KBM-7 (cell line): ENCODE measurements around the gene DAD1.
"Not testable (repeated sequence)": the region's sequence is repeated elsewhere in the genome, so short reads cannot be mapped to it uniquely, and the experiment has no call there.

Experiments used
- DNase-seq: peaks from one replicate; pipeline ENCODE4 v3.0.0-alpha.2; 2015
- in situ Hi-C: fragments of 300-500 bp; cut with MboI; formaldehyde crosslinking; loops from 2 replicates; pipeline ENCODE4 v1.14.3; 2020; ENCODE audit warnings: low sequenced_read_pairs, low pct_unique_long_range_greater_than_20kb, mixed read lengths

The DAD1 gene

DNA sequence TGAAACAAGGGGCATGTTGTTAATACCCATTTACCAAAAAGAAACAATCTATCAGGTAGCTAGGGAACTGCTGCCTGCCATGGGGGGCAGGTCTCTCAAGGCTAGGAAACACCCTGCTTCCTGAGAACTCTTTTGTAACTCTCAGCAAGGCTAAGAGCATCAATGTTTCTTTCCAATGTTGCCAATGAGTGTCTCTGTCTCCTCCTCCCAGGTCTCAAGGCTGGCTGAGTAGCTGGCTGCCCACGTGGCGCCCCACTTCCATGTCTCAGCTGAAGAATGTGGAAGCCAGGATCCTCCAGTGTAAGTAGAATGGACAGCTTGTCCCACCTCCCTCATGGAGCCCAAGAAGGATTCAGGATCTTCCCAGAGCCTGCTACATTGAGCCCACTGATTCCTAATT is 12.4 kb upstream of the DAD1 start:
- DNase-seq = no peak
- in situ Hi-C loops = no loop called here

DNA sequence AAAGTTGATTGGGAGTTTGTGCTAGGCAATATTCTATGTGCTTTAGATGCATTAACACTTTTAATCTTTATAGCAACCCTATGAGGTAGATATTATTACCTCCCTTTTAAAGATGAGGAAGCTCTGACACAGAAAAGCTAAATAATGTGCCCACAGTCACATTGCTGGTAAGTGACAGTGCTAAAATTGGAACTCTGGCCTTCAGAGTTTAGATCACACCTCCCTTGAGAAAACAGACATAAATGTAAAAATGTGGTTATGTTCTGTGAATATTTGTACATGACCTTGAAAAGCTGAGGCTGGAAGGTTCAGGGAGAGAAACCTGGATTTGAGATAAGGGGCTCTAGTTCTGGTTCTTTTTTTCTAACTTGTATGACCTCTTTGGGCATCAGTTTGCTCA is 11.0 kb upstream of the DAD1 start:
- DNase-seq = no peak
- in situ Hi-C loops = no loop called here

DNA sequence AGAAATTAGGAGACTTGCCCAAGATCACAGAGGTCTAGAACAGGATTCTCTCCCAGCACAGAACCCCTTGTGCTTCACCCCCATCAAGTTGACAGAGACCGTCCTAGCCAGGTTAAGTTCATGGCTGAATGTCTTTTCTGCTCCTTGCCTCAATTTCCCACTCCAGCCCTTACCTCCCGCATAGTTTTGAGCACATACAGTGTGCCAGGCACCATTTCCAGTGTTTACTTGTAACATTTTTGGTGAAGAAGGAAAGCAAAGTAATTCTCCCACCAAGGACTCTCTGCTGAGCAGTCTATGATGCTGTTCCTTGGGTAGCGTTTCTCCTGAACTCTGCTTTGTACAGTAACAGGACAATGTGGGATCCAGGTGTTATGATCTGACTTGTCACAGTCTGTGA is 10.3 kb upstream of the DAD1 start:
- in situ Hi-C loops = no loop called here

DNA sequence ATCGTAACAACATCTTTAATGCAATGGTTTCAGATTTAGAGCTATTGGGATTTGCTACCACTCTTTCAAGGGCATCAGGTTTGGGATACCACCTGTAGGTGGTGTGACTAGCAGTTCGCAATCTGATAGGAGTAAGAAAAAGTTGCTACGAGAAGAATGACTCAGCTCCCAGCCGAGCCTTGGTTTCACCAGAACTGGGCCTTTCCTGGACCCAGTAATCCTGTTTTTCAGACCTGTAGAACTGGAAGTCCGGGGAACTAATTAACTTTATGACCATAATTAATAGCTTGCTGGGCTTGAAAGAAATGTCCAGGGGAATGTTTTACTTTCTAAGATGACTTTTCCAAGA is 9.8 kb upstream of the DAD1 start:
- in situ Hi-C loops = no loop called here
- DNase-seq = no peak

More for the DNA sequence above, 10.3 kb upstream of the DAD1 start:
- no peak for DNase-seq

DNA sequence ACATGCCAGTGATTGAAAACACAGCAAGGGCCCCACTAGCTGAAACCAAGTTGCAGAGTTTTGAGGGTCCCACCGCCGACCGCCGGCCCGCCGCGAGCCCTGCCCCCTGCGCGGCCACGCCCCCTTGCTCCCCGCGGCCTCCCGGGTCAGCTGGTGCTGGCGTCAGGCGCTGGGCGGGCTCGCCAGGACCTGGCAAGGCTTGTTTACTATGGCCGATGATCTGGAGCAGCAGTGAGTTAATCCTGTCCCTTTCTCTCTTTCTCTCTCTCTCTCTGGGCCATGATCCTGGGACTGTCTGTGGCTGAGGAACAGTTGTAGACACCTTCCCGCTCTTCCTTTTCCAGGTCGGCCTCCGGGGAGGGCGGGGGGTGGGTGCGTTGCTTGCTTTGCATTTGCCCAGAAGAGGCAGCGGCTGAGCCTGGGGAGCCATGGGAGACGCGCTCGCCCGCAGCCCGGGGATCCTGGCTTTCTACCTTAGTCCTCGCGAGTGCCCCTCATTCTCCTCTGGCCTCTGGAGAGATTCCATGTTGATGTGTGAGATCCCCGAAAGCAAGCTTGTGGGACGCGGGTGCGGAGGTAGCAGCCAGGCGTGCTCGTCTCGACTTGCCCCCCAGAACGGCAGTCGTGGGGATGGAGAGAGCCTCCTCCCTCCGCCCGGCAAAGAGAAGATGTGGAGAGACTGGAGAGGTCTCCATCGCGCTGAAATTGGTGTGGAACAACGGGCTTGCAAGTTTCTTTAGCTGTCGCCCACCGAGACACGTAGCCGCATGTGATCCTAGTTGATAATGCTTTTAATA is 9.3 kb upstream of the DAD1 start, which contains the start of gene ABHD4:
ABHD4 (plus strand) TSS at position 202 of the 797 bp plus-strand sequence; CDS start at position 209, 7 bp downstream.
- peak; percentile 60 for DNase-seq
- in situ Hi-C loops = no loop called here

DNA sequence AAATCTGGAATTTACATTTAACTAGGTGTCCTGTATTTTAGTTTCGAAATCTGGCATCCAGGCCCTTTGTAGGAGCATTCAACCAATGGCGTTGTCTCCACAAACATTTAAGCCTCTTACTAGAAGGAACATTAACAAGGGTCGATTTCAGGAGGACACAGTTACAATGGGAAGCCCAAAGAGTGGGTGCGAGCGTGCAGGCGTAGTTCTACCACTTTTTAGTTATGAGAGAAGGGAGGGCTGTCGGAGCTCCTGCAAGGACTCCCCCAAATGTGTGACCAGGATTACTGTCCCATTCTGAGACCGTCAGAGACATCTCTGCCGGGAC is 8.7 kb upstream of the DAD1 start:
- DNase-seq = no peak
- in situ Hi-C loops = no loop called here

DNA sequence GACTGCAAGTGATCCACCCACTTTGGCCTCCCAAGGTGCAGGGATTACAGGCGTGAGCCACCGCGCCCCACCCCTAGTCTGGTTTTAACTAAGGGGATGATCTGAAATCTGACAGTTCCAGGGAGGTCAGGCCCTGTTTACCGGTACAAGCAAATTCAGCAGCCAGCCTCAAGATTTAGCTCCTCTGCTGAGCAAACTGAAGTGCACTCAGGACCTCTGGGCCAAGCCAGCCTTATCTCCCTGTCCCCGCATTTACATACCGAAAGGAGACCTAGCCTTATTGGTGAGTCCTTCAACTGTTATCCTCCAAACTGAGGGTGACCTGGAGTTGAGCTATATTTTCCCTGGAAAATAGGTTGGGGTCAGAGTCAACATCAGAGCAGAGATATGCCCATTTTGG is 8.2 kb upstream of the DAD1 start:
- no peak for DNase-seq
- in situ Hi-C loops = no loop called here

DNA sequence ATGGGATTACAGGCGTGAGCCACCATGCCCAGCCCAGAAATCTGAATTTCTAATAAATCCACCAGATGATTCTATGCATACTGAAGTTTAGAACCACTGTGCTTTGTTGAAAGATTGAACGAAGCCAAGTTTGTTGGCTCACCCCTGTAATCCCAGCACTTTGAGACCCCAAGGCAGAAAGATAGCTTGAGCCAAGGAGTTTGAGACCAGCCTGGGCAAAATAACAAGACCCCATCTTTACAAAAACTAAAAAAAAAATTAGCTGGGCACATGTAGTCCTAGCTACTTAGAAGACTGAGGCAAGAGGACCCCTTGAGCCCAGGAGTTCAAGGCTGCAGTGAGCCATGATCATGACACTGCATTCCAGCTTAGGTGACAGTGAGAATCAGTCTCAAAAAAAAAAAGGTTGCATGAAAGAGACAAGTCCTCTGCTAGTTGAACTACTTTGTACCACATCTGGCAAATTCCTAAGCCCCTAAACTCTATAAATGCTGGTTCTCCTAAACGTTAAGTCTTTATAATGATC is 7.4 kb upstream of the DAD1 start:
- in situ Hi-C loops = no loop called here
- DNase-seq = no peak

DNA sequence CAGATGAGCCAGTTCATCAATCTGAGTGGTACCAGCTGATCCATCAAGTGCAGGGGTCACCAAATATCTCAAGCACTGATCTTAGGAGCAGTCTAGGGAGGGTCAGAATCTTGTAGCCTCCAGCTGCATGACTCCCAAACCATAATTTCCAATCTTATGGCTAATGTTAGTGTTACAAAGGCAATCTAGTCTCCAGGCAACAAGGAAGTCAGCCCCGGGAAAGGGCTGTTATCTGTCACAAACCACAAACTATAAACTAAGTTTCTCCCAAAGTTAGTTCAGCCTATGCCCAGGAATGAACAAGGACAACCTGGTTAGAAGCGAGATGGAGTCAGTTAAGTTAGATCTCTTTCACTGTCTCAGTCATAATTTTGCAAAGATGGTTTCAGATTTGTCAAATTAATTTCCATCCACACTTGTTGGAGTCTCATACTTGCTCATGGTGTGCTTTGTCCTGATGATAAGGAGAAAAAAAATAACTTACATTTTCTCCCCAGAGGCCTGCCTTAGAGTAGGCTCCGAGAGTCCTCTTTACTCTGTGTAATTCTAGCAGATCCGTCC is 5.2 kb upstream of the DAD1 start:
- in situ Hi-C loops = no loop called here
- DNase-seq = peak; percentile 43

DNA sequence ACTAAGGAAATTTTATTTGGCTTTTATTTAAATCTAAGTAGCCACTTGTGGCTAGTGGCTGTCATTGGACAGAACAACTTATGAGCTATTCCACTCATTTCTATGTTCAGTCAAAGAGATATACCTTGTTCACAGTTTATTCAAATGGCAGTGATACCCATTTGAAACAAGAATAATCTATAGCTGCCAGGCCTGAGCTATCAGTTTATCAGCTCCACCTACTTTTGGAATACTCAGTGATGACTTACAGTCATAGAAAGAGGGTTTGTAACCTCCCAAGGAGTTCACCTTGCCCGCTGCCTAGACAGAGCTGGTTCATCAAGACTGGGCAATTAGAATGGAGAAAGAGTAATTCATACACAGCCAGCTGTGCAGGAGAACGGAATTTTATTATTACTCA is 4.6 kb upstream of the DAD1 start:
- in situ Hi-C loops = no loop called here
- DNase-seq = no peak

DNA sequence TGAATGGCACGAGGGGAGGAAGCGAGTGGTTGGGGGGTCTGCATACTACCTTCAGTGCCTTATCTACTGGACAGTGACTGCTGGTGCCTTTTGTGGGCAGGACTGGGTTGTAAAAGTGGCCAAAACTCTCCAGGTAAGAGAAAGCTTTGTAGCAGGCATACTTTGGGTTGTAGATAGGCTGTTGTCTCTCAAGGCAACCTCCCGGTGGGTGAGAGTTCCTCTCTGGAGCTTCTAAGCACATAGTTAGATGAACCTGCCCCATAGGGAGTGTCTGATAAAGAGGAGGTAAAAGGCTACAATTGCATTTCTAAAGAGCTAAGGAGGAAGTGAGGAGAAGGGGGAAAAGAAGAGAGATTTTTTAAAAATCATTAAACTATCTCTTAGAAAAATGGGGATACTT is 4.2 kb upstream of the DAD1 start:
- DNase-seq = no peak
- in situ Hi-C loops = no loop called here

DNA sequence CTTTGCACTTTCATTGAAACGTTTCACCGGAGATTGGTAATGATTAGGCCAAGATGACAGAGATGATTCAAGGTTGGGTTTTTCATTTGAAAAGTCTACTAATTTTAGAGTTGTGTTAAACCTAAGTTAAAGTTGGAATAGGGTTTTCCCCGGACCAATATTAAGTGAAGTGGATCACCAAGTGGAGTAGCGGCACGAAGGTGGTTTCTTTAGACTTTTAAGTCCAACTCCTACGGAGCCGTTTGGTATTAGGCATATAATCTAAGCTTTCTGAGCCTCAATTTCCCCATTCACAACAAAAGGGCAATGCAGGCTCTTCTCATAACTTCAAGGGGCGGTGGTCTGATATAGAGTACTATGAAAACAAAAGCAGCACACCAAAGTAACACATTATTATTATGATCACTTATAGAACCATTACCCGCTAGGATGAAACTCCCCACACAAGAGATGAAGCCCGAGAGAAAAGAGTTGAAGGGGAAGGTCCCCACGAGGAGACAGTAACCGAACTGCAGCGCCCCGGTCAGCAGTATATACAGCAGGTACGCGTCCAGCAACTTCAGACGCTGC is 413 bp downstream of the DAD1 start:
- in situ Hi-C loops = no loop called here
- no peak for DNase-seq

DNA sequence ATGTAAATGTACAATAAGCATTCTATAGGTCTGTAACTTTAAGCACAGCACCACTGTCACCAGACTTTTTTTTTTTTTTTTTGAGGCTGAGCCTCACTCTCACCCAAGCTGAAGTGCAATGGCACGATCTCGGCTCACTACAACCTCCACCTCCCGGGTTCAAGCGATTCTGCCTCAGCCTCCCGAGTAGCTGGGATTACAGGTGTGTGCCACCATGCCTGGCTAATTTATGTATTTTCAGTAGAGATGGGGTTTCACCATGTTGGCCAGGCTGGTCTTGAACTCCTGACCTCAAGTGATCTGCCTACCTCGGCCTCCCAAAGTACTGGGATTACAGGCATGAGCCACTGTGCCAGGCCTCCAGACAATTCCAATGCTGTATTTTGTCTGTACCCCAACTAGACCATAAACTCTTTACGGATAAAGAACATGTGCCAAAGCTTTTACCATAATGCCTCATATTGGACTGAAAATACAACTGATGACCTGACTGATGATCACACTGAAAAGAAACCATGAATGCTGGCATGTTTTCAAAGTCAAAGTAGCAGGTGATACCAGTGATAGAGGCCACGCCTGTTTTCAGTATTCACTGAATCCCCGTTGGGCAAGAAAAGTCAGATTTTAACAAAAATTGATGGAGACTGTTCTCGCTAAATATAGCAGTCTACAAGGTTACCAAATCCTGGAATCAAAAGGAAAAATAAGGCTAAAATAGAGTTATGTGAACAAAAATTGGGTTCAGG is 1.2 kb downstream of the DAD1 start:
- in situ Hi-C loops, DNase-seq: not testable (repeated sequence)

DNA sequence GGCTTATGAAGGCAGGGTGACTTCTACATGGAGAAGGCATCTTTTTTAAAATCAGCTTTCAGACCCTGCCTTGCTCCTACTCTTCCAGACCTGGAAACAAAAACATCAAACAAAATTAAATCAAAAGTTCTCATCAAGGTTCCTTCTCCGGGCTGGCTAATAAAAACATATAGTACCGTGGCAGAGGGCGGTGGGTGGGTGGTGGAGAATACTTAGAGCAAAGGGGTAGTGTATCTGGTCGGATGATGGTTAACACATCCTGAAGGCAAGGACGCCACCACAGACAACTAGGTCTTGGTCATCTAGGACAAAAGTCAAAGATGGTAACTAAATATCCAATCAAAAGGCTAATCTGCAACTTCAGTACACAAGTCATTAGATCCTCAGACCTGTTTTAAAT is 1.8 kb downstream of the DAD1 start:
- DNase-seq = no peak
- in situ Hi-C loops = no loop called here

DNA sequence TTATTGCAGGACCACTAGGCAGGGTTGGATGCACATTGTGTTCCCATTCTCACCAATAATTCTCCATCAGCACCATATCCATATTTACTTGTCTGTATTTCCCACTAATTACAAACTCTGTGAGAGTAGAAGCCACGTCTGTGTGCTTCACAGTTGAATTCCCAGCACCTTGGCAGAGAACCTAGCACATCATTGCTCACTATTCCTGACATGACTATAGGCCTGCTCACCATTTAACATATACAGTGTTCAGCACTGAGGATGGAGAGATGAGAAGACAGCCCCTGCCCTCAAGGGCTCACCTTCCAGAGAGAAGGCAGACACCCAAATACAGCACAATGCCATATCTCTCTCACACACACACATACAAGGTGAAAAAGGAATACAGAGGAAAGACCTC is 5.0 kb downstream of the DAD1 start:
- in situ Hi-C loops = no loop called here
- DNase-seq = no peak

DNA sequence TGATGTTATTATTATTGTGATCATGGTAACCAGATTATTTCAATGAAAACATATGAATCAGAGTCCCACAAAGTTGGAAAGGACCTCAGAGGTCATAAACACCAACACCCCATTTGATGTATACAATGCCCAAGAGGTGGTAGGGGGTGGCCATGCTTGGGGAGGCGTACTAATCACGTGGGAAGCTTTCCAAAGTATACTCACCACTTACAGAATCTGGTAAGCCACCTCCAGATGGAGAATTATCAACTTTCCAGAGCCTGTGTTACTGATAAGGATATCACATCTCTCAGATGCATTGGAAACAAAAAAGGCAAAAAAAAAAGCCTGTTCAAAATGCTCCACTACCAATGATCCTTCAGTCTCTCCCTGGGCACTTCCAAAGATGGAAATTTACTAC is 8.4 kb downstream of the DAD1 start:
- in situ Hi-C loops = no loop called here
- DNase-seq = no peak

DNA sequence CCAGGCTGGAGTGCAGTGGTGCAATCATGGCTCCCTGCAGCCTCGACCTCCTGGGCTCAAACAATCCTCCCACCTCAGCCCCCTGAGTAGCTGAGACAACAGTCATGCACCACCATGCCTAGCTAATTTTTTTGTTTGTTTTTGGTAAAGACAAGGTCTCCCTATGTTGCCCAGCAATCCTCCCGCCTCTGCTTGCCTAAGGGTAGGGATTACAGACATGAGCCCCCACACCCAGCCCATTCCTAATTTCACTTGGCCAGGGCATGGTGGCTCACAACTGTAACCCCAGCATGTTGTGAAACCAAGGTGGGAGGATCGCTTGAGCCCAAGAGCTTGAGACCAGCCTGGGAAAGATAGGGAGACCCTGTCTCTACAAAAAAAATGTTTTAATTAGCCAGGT is 9.1 kb downstream of the DAD1 start:
- in situ Hi-C loops = no loop called here
- no peak for DNase-seq

DNA sequence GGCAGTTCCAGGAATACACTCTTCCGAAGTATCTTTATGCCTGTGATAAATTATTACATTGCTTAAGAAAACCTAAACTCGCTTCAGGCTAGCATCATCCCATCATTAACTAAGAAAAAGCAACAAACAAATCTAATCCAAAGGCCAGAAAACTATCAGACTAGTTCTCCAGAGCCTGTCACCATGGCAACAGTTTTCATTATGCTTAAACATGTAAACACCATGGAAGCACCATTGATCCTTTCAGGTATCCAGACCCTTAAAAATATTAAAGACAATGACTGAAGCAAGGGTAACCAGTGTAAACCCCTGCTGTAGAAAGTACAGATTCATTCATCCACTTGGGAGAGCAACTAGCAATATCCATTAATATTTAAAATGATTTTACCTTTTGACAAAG is 9.8 kb downstream of the DAD1 start:
- in situ Hi-C loops = no loop called here
- DNase-seq = no peak

DNA sequence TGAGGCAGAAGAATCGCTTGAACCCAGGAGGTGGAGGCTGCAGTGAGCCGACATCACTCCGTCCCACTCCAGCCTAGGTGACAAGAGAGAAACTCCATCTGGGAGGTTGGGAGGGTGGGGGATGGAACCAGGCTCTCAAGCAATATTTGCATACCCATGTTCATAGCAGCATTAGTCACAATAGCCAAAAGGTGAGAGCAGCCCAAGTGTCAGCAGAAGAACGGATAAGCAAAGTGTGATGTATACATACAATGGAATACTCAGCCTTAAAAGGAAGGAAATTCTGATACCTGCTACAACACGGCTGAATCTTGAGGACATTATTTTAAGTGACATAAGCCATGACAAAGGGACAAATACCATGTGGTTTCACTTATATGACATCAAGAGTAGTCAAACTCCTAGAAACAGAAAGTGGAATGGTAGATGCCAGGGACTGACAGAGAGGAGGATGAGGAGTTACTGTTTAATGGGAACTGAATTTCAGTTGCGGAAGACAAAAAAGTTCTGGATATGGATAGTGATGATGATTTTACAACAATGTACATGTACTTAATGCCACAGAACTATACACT is 11.6 kb downstream of the DAD1 start:
- DNase-seq = no peak
- in situ Hi-C loops = no loop called here

DNA sequence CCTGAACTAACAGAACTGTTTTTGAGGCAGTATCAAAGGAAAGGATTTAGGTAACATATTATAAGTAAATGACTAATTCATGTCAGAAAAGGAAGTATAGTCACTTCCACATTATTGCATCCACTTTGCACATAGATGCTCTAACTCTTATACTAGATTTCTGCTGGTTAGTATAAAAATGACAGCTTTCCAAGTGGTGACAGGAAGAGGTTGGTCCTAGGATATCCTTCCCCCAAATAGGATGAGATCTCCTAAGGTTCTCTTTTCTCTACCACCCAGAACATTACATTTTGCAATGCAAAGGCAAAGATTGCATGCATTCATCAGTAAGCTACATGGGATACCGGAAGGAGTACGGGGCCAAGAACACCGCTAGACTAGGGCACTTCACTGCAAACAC is 15.2 kb downstream of the DAD1 start:
- DNase-seq = no peak
- in situ Hi-C loops = no loop called here
